Panc1 (cell line): ENCODE results near the gene CCDC68.

Experiments used
- CTCF ChIP-seq: fragments of 450-650 bp; IDR thresholded peaks from 2 replicates; pipeline ENCODE4 v1.5.1; 2017; ENCODE audit warnings: mild to moderate bottlenecking
- POLR2AphosphoS5 ChIP-seq: IDR thresholded peaks from 2 replicates; pipeline ENCODE4 v1.6.1; 2012; ENCODE audit warnings: mild to moderate bottlenecking, low read depth, low read length, moderate library complexity
- REST ChIP-seq, 2 experiments: IDR thresholded peaks; 2 replicates each; pipeline ENCODE4 v1.6.1; 2011 to 2012; ENCODE audit warnings: low read depth in 2 of 2, control low read depth in 1 of 2, low read length in 1 of 2, mild to moderate bottlenecking in 1 of 2, moderate library complexity in 1 of 2; ENCODE audit not compliant: insufficient read depth in 1 of 2
- TCF7L2 ChIP-seq: IDR thresholded peaks from 2 replicates; pipeline ENCODE4 v1.6.1; 2011; ENCODE audit warnings: mild to moderate bottlenecking, low read depth, low read length, inconsistent platforms

GRCh38 chr18:54961016-54961423, 1.8 kb upstream of the CCDC68 start:
- TF ChIP-seq CTCF (no peak), POLR2AphosphoS5 (no peak), REST (IDR thresholded peaks at IDR 0.05; ENCODE audit: insufficient read depth in 1 of 2, low read depth in 2 of 2, low read length in 1 of 2) (no peak), TCF7L2 (no peak)
